ENCODE results near the gene TRIM48.
"Not testable (repeated sequence)": the region's sequence is repeated elsewhere in the genome, so short reads cannot be mapped to it uniquely, and the experiment has no call there.

TRIM48 gene

DNA sequence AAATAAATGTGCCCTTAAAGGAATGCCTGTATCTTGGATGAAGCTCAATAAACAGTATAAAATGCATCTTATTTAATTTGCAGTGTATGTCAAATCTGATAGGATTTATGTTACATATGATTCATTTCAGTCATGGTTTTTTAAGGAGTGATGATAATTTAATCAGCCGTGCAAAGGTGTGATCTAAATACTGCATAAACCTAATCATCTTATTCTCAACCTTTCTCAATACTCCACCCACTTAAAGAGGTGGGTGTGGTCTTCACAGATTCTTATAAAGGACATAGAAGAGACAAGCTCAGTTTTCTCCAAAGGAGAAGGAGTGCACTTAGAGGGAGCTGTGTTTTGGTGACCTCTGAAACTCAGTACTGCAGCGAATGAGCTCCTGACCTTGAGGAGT, at the start of gene TRIM48:
TRIM48 (plus strand) TSS at position 301 of the 400 bp plus-strand sequence. CDS start 113 bp downstream, outside the sequence.
- not testable (repeated sequence) for DNase-seq

GRCh38 chr11:55238316-55238715, 23.6 kb upstream of the TRIM48 start:
- not testable (repeated sequence) for DNase-seq

GRCh38 chr11:55263081-55263480, 1.1 kb downstream of the TRIM48 start:
- DNase-seq: no peak
